Measurements from ENCODE around the gene MOAP1. TPM values are rescaled to one million over a fixed set of nuclear protein-coding genes. Genes with fewer than 3 reads are reported as not detected.
"Not testable (repeated sequence)": the region's sequence is repeated elsewhere in the genome, so short reads cannot be mapped to it uniquely, and the experiment has no call there.

MOAP1 gene
- total RNA-seq, 5 donors from 2014 or later (not counting 1 experiment from before 2014, with no cell fraction given): 45.1 to 96.8 (median 47.9) TPM

GRCh38 chr14:93142854-93143652 lies 41.6 kb downstream of the MOAP1 start:
- no peak overlapping the region for H3K27ac ChIP-seq (ENCODE audit: low read length)
- peaks cover 0 to 12% of the 10 kb centered on the region in 2 experiments for H3K27me3 ChIP-seq (replicated peaks in 1 of 2; ENCODE audit: control insufficient read depth in 2 of 2, extremely low read depth in 1 of 2, insufficient read depth in 2 of 2, low read length in 1 of 2)
- Mint-ChIP-seq H3K27ac (no peak overlapping the region), H3K36me3 (no peaks in the 10 kb centered on the region), H3K9me3 (no peaks in the 10 kb centered on the region), H3K27me3 (no peaks in the 10 kb centered on the region), H3K4me1 (peaks cover 1 to 6% (median 2%) of the 10 kb centered on the region in 3 donors), H3K4me3 (no peak overlapping the region)
- 59% methylated on average over 4 of the region's 13 CpGs for WGBS (ENCODE audit: insufficient coverage)
- ChIA-PET POLR2A (no interaction called here), CTCF (interaction anchor here in 1 of 2 donors (1.0 kb wide), 1 partner anchor 56 kb away, joined by 5 read pairs; no protein-coding TSS in a partner anchor)
- H3K4me3 ChIP-seq (ENCODE audit: control insufficient read depth in 1 of 2, extremely low read depth in 1 of 2, low read length in 1 of 2): no peak overlapping the region
- ATAC-seq (replicated peaks in 1 of 4) (no peak), DNase-seq (no peak)
- no peaks in the 10 kb centered on the region for H3K36me3 ChIP-seq (ENCODE audit: control insufficient read depth in 2 of 2, extremely low read depth in 1 of 2, insufficient read depth in 1 of 2, low read length in 1 of 2)
- no peaks in the 10 kb centered on the region for H3K9me3 ChIP-seq
- peaks cover 0 to 4% of the 10 kb centered on the region in 2 experiments for H3K4me1 ChIP-seq (ENCODE audit: control insufficient read depth in 1 of 2, extremely low read depth in 1 of 2, insufficient read depth in 2 of 2, low read length in 2 of 2)

GRCh38 chr14:93137864-93138263 lies 46.8 kb downstream of the MOAP1 start:
- Histone ChIP-seq H3K4me3 (ENCODE audit: control insufficient read depth in 1 of 2, extremely low read depth in 1 of 2, low read length in 1 of 2) (no peak overlapping the region), H3K4me1 (ENCODE audit: control insufficient read depth in 1 of 2, extremely low read depth in 1 of 2, insufficient read depth in 2 of 2, low read length in 2 of 2) (peaks cover 0 to 4% of the 10 kb centered on the region in 2 experiments), H3K27me3 (replicated peaks in 1 of 2; ENCODE audit: control insufficient read depth in 2 of 2, extremely low read depth in 1 of 2, insufficient read depth in 2 of 2, low read length in 1 of 2) (peaks cover 0 to 4% of the 10 kb centered on the region in 2 experiments), H3K9me3 (no peaks in the 10 kb centered on the region), H3K27ac (ENCODE audit: low read length) (no peak overlapping the region), H3K36me3 (ENCODE audit: control insufficient read depth in 2 of 2, extremely low read depth in 1 of 2, insufficient read depth in 1 of 2, low read length in 1 of 2) (no peaks in the 10 kb centered on the region)
- Mint-ChIP-seq H3K36me3 (no peaks in the 10 kb centered on the region), H3K4me3 (no peak overlapping the region), H3K9me3 (no peaks in the 10 kb centered on the region), H3K4me1 (peaks cover 1 to 6% (median 2%) of the 10 kb centered on the region in 3 donors), H3K27me3 (no peaks in the 10 kb centered on the region), H3K27ac (no peak overlapping the region)
- 77% methylated on average over 5 of the region's 17 CpGs for WGBS (ENCODE audit: insufficient coverage)
- POLR2A ChIA-PET: no interaction called here
- ATAC-seq (replicated peaks in 1 of 4): no peak
- CTCF ChIA-PET: interaction anchor here (1.1 to 2.2 kb wide), 4 partner anchors 19 to 177 kb away, joined by 3 to 20 read pairs (median 4); no protein-coding TSS in a partner anchor
- no peak for DNase-seq

- WGBS (ENCODE audit: insufficient coverage): 76% methylated on average over 11 of the region's 13 CpGs
- H3K27ac ChIP-seq (ENCODE audit: low read length); H3K9me3 Mint-ChIP-seq; H3K27me3 ChIP-seq (replicated peaks in 1 of 2; ENCODE audit: control insufficient read depth in 2 of 2, extremely low read depth in 1 of 2, insufficient read depth in 2 of 2, low read length in 1 of 2); H3K27me3 Mint-ChIP-seq; H3K4me3 ChIP-seq (ENCODE audit: control insufficient read depth in 1 of 2, extremely low read depth in 1 of 2, low read length in 1 of 2); H3K4me1 Mint-ChIP-seq; H3K4me3 Mint-ChIP-seq; H3K27ac Mint-ChIP-seq; H3K9me3 ChIP-seq; ATAC-seq (replicated peaks in 1 of 4); H3K36me3 ChIP-seq (ENCODE audit: control insufficient read depth in 2 of 2, extremely low read depth in 1 of 2, insufficient read depth in 1 of 2, low read length in 1 of 2); H3K4me1 ChIP-seq (ENCODE audit: control insufficient read depth in 1 of 2, extremely low read depth in 1 of 2, insufficient read depth in 2 of 2, low read length in 2 of 2); H3K36me3 Mint-ChIP-seq; POLR2A ChIA-PET; DNase-seq: not testable (repeated sequence)
- CTCF ChIA-PET: interaction anchor here (0.5 to 1.2 kb wide), 4 partner anchors 18 to 866 kb away, joined by 3 read pairs; no protein-coding TSS in a partner anchor
Measured at GRCh38 chr14:93136508-93136907, 48.2 kb downstream of the MOAP1 start.

GRCh38 chr14:93136009-93136408 lies 48.7 kb downstream of the MOAP1 start:
- WGBS (ENCODE audit: insufficient coverage): 86% methylated on average over 8 of the region's 8 CpGs
- Histone ChIP-seq H3K4me1 (ENCODE audit: control insufficient read depth in 1 of 2, extremely low read depth in 1 of 2, insufficient read depth in 2 of 2, low read length in 2 of 2) (peaks cover 0 to 4% of the 10 kb centered on the region in 2 experiments), H3K27ac (ENCODE audit: low read length) (no peak overlapping the region), H3K36me3 (ENCODE audit: control insufficient read depth in 2 of 2, extremely low read depth in 1 of 2, insufficient read depth in 1 of 2, low read length in 1 of 2) (no peaks in the 10 kb centered on the region), H3K27me3 (replicated peaks in 1 of 2; ENCODE audit: control insufficient read depth in 2 of 2, extremely low read depth in 1 of 2, insufficient read depth in 2 of 2, low read length in 1 of 2) (peaks cover 0 to 6% of the 10 kb centered on the region in 2 experiments), H3K4me3 (ENCODE audit: control insufficient read depth in 1 of 2, extremely low read depth in 1 of 2, low read length in 1 of 2) (no peak overlapping the region), H3K9me3 (no peaks in the 10 kb centered on the region)
- no peak for DNase-seq
- Mint-ChIP-seq H3K9me3 (no peaks in the 10 kb centered on the region), H3K36me3 (no peaks in the 10 kb centered on the region), H3K27me3 (no peaks in the 10 kb centered on the region), H3K4me3 (no peak overlapping the region), H3K27ac (no peak overlapping the region), H3K4me1 (peaks cover 1 to 6% (median 2%) of the 10 kb centered on the region in 3 donors)
- ATAC-seq (replicated peaks in 1 of 4): no peak
- POLR2A ChIA-PET: no interaction called here
- CTCF ChIA-PET: interaction anchor here in 1 of 2 donors (5.6 kb wide), 1 partner anchor 22 kb away, joined by 66 read pairs; the partner anchor contains the start of gene ITPK1

GRCh38 chr14:93135399-93135798 lies 49.3 kb downstream of the MOAP1 start:
- H3K9me3 ChIP-seq: no peaks in the 10 kb centered on the region
- H3K4me3 Mint-ChIP-seq: no peak overlapping the region
- H3K27me3 ChIP-seq (replicated peaks in 1 of 2; ENCODE audit: control insufficient read depth in 2 of 2, extremely low read depth in 1 of 2, insufficient read depth in 2 of 2, low read length in 1 of 2): peaks cover 0 to 6% of the 10 kb centered on the region in 2 experiments
- ChIA-PET POLR2A (no interaction called here), CTCF (interaction anchor here in 1 of 2 donors (5.6 kb wide), 1 partner anchor 21 kb away, joined by 66 read pairs; the partner anchor contains the start of gene ITPK1)
- 89% methylated on average over 2 of the region's 5 CpGs for WGBS (ENCODE audit: insufficient coverage)
- no peak overlapping the region for H3K27ac Mint-ChIP-seq
- ATAC-seq (replicated peaks in 1 of 4) (no peak), DNase-seq (no peak)
- no peak overlapping the region for H3K4me3 ChIP-seq (ENCODE audit: control insufficient read depth in 1 of 2, extremely low read depth in 1 of 2, low read length in 1 of 2)
- H3K4me1 ChIP-seq (ENCODE audit: control insufficient read depth in 1 of 2, extremely low read depth in 1 of 2, insufficient read depth in 2 of 2, low read length in 2 of 2): peaks cover 0 to 4% of the 10 kb centered on the region in 2 experiments
- no peaks in the 10 kb centered on the region for H3K9me3 Mint-ChIP-seq
- peaks cover 1 to 6% (median 2%) of the 10 kb centered on the region in 3 donors for H3K4me1 Mint-ChIP-seq
- H3K36me3 ChIP-seq (ENCODE audit: control insufficient read depth in 2 of 2, extremely low read depth in 1 of 2, insufficient read depth in 1 of 2, low read length in 1 of 2): no peaks in the 10 kb centered on the region
- no peak overlapping the region for H3K27ac ChIP-seq (ENCODE audit: low read length)
- no peaks in the 10 kb centered on the region for H3K36me3 Mint-ChIP-seq
- H3K27me3 Mint-ChIP-seq: no peaks in the 10 kb centered on the region

- Histone ChIP-seq H3K4me3 (ENCODE audit: control insufficient read depth in 1 of 2, extremely low read depth in 1 of 2, low read length in 1 of 2) (no peak overlapping the region), H3K27ac (ENCODE audit: low read length) (no peak overlapping the region), H3K36me3 (ENCODE audit: control insufficient read depth in 2 of 2, extremely low read depth in 1 of 2, insufficient read depth in 1 of 2, low read length in 1 of 2) (no peaks in the 10 kb centered on the region), H3K9me3 (no peaks in the 10 kb centered on the region), H3K4me1 (ENCODE audit: control insufficient read depth in 1 of 2, extremely low read depth in 1 of 2, insufficient read depth in 2 of 2, low read length in 2 of 2) (no peaks in the 10 kb centered on the region), H3K27me3 (replicated peaks in 1 of 2; ENCODE audit: control insufficient read depth in 2 of 2, extremely low read depth in 1 of 2, insufficient read depth in 2 of 2, low read length in 1 of 2) (peaks cover 0 to 10% of the 10 kb centered on the region in 2 experiments)
- WGBS (ENCODE audit: insufficient coverage): 91% methylated on average over 4 of the region's 8 CpGs
- no peaks in the 10 kb centered on the region for H3K9me3 Mint-ChIP-seq
- ATAC-seq (replicated peaks in 1 of 4): no peak
- no peaks in the 10 kb centered on the region for H3K4me1 Mint-ChIP-seq
- ChIA-PET CTCF (interaction anchor here in 1 of 2 donors (5.6 kb wide), 1 partner anchor 19 kb away, joined by 66 read pairs; the partner anchor contains the start of gene ITPK1), POLR2A (no interaction called here)
- H3K4me3 Mint-ChIP-seq: no peak overlapping the region
- no peaks in the 10 kb centered on the region for H3K27me3 Mint-ChIP-seq
- no peaks in the 10 kb centered on the region for H3K36me3 Mint-ChIP-seq
- DNase-seq: no peak
- no peak overlapping the region for H3K27ac Mint-ChIP-seq
Measured at GRCh38 chr14:93133464-93133863, 51.2 kb downstream of the MOAP1 start.
